Central memory CD8-positive, alpha-beta T cell (primary cell): ENCODE results near the gene TMEM45A.
A peak's percentile ranks its signal among the peaks of the same experiment; 100 is the strongest.
"Not testable (repeated sequence)": the region's sequence is repeated elsewhere in the genome, so short reads cannot be mapped to it uniquely, and the experiment has no call there.

Source experiments
- ATAC-seq: fragments of 150-1000 bp; cut with Tn5 transposase; replicated peaks from 2 replicates; pipeline ENCODE4 v1.10.0; 2022; ENCODE audit warnings: mild to moderate bottlenecking, moderate FRiP score, moderate number of reproducible peaks; ENCODE audit not compliant: poor library complexity, severe bottlenecking; ENCODE audit errors: extremely low read depth
- DNase-seq, 2 donors: peaks; one replicate each; pipeline ENCODE4 v3.0.0; 2021; ENCODE audit warnings: low spot score in 2 of 2
- H3K27ac Mint-ChIP-seq: one replicate; pipeline ENCODE4 v1.8.0; 2022; ENCODE audit warnings: low read depth, mild to moderate bottlenecking, moderate library complexity, mixed read lengths
- H3K27me3 Mint-ChIP-seq: one replicate; pipeline ENCODE4 v1.8.0; 2022; ENCODE audit warnings: mixed read lengths
- H3K36me3 Mint-ChIP-seq: one replicate; pipeline ENCODE4 v1.8.0; 2022; ENCODE audit warnings: mild to moderate bottlenecking, moderate library complexity, mixed read lengths; ENCODE audit not compliant: insufficient read depth
- H3K4me1 Mint-ChIP-seq: one replicate; pipeline ENCODE4 v1.8.0; 2022; ENCODE audit warnings: mixed read lengths
- H3K4me3 Mint-ChIP-seq: one replicate; pipeline ENCODE4 v1.8.0; 2022; ENCODE audit warnings: mild to moderate bottlenecking, moderate library complexity, mixed read lengths
- H3K9me3 Mint-ChIP-seq: one replicate; pipeline ENCODE4 v1.8.0; 2022; ENCODE audit warnings: mixed read lengths

The TMEM45A gene

DNA sequence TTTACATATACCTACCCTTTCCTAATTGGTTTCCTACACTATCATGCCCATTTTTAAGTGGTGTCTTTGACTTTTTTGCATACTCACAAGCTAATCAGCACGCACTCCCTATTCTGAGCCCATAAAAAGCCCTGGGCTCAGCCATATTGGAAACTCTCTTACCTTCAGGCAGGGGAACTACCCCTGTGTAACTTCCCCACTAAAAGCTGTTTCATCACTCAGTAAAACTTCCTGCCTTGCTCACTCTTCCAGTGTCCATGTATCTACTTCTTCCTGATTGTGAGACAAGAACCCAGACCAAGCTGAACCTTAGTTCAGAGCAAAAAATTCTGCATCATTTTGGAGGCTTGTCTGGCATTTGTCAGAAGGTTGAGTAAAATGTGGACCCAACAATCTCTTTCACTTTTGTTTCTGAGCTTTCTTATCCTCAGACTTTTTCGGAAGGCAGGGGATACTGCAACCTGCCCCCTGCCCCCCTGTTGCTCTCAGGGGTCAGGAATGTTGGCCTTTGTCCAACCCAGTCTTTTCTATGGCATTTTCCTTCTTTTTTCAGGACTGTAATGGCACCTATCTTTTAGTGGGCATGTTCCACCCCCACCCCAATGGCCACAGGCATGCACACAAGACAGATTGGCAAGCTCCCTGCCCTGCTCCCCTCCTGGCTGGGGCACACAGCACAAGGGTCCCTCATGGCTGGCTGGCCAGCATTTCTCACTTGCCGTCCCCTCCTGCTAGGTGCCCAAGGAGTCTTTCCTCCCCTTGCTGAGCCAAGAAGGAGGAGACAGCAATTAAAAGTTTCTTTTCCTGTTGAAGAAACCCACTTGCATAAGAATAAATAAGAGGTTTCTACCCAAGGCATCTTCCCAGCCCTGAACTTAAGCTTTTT, 26.3 kb upstream of the TMEM45A start:
- H3K4me3 Mint-ChIP-seq, result peak overlapping the region; percentile 31
- H3K4me1 Mint-ChIP-seq, result peaks cover 12% of the 10 kb centered on the region
- DNase-seq (no peak), ATAC-seq (no peak)
- no peak overlapping the region for H3K27ac Mint-ChIP-seq
- no peaks in the 10 kb centered on the region for H3K27me3 Mint-ChIP-seq
- H3K9me3 Mint-ChIP-seq, result peaks cover 7% of the 10 kb centered on the region
- no peaks in the 10 kb centered on the region for H3K36me3 Mint-ChIP-seq

DNA sequence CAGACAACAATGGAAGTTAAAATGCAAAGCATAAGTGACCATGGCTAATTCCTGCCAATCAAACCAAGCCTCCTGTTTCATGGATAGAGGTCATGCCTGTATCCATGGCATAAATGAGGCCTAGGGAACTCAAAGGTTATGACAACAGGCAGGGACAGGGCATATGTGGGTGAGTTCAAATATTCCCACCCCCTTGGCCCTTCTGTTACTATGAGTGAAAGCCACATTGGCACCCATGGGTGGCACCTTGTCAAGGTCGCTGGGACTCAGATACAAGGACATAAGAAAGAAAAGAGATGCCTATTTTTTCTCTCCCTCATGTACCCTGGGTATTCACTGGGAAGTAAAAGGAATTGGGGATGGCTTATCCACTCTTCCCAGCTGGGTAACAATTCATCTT, 25.3 kb upstream of the TMEM45A start:
- ATAC-seq, result no peak
- Mint-ChIP-seq H3K27me3 (no peaks in the 10 kb centered on the region), H3K36me3 (no peaks in the 10 kb centered on the region), H3K4me3 (no peak overlapping the region), H3K27ac (no peak overlapping the region), H3K4me1 (peaks cover 12% of the 10 kb centered on the region), H3K9me3 (peaks cover 7% of the 10 kb centered on the region)
- DNase-seq, result no peak

DNA sequence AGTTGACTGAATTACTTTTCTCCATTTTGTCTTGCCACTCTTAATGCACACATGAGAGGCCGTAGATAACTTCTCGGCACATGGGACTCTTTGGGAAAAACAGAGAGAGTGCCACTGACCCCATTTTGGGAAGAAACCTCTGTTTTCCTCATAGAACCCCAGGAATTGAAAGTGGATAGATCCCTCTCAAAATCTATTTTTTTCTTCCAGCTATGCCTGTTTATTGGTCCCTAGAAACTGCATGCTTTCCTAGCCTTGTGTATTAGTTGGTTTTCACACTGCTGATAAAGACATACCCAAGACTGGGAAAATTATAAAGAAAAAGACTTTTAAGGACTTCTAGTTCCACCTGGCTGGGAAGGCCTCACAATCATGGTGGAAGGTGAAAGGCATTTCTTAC, 23.7 kb upstream of the TMEM45A start:
- peaks cover 12% of the 10 kb centered on the region for H3K4me1 Mint-ChIP-seq
- H3K27ac Mint-ChIP-seq, result no peak overlapping the region
- peaks cover 7% of the 10 kb centered on the region for H3K9me3 Mint-ChIP-seq
- H3K36me3 Mint-ChIP-seq, result no peaks in the 10 kb centered on the region
- no peak for DNase-seq
- H3K27me3 Mint-ChIP-seq, result no peaks in the 10 kb centered on the region
- H3K4me3 Mint-ChIP-seq, result no peak overlapping the region
- no peak for ATAC-seq

DNA sequence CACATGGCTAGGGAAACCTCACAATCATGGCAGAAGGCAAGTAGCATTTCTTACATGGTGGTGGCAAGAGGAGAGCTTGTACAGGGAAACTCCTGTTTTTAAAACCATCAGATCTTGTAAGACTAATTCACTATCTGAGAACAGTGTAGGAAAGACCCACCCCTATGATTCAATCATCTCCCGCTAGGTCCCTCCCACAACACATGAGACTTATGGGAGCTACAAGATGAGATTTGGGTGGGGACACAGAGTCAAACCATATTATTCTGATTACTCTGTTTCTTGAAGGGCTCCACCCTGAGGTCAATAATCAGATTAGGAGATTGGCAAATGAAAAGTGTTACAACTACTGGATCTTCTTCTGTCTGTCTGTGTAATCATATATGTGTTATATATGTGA, 21.5 kb upstream of the TMEM45A start:
- H3K4me1 Mint-ChIP-seq, result peaks cover 10% of the 10 kb centered on the region
- H3K27ac Mint-ChIP-seq, result no peak overlapping the region
- H3K4me3 Mint-ChIP-seq, result no peak overlapping the region
- ATAC-seq (no peak), DNase-seq (no peak)
- peaks cover 9% of the 10 kb centered on the region for H3K27me3 Mint-ChIP-seq
- H3K36me3 Mint-ChIP-seq, result no peaks in the 10 kb centered on the region
- peaks cover 7% of the 10 kb centered on the region for H3K9me3 Mint-ChIP-seq

DNA sequence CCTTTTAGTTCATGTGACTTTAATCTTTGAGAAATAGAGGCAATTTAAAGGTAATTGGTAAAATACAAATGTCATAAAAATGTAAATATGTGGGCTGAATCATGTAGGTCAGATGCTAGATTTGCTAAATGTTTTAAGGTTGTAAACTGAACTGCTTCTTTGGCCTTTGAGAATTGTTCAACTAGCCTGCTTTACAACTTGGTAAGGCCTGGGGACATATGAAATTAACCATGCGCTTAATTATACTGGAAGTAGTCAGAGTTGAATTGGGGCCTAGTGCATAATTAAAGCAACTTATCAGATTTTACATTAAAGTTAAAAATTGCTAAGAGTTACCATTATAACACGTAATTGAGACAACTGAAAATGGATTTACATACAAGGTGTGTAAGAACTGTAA, 21.0 kb upstream of the TMEM45A start:
- DNase-seq, result no peak
- Mint-ChIP-seq H3K4me1 (peaks cover 5% of the 10 kb centered on the region), H3K27ac (no peak overlapping the region), H3K27me3 (peaks cover 14% of the 10 kb centered on the region), H3K9me3 (peaks cover 7% of the 10 kb centered on the region), H3K4me3 (no peak overlapping the region), H3K36me3 (no peaks in the 10 kb centered on the region)
- ATAC-seq, result no peak

DNA sequence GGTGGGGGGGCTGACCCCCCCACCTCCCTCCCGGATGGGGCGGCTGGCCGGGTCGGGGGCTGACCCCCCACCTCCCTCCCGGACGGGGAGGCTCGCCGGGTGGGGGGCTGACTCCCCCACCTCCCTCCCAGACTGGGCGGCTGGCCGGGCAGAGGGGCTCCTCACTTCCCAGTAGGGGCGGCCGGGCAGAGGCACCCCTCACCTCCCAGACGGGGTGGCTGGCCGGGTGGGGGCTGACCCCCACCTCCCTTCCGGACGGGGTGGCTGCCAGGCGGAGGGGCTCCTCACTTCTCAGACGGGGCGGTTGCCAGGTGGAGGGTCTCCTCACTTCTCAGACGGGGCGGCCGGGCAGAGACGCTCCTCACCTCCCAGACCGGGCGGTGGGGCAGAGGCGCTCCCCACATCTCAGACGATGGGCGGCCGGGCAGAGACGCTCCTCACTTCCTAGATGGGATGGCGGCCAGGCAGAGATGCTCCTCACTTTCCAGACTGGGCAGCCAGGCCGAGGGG, 14.5 kb upstream of the TMEM45A start:
- H3K36me3 Mint-ChIP-seq, H3K4me3 Mint-ChIP-seq, ATAC-seq, H3K27ac Mint-ChIP-seq, H3K9me3 Mint-ChIP-seq, DNase-seq, H3K4me1 Mint-ChIP-seq: not testable (repeated sequence)
- H3K27me3 Mint-ChIP-seq, result peaks cover 34% of the 10 kb centered on the region

DNA sequence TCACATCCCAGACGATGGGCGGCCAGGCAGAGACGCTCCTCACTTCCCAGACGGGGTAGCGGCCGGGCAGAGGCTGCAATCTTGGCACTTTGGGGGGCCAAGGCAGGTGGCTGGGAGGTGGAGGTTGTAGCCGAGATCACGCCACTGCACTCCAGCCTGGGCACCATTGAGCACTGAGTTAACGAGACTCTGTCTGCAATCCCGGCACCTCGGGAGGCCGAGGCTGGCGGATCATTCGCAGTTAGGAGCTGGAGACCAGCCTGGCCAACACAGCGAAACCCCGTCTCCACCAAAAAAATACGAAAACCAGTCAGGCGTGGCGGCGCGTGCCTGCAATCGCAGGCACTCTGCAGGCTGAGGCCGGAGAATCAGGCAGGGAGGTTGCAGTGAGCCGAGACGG, 13.9 kb upstream of the TMEM45A start:
- H3K4me3 Mint-ChIP-seq, DNase-seq, H3K4me1 Mint-ChIP-seq, ATAC-seq, H3K36me3 Mint-ChIP-seq, H3K9me3 Mint-ChIP-seq, H3K27ac Mint-ChIP-seq: not testable (repeated sequence)
- peaks cover 40% of the 10 kb centered on the region for H3K27me3 Mint-ChIP-seq

DNA sequence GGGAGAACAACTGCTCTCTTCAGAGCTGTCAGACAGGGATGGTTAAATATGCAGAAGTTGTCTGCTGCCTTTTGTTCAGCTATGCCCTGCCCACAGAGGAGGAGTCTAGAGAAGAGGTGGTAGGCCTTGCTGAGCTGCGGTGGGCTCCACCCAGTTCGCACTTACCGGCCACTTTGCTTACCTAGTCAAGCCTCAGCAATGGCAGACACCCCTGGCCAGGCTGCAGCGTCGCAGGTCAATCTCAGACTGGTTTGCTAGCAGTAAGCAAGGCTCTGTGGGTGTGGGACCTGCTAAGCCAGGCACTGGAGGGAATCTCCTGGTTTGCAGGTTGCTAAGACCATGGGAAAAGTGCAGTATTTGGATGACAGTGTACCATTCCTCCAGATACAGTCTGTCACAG, 12.3 kb upstream of the TMEM45A start:
- Mint-ChIP-seq H3K36me3 (no peaks in the 10 kb centered on the region), H3K27ac (no peak overlapping the region), H3K4me3 (no peak overlapping the region), H3K4me1 (no peaks in the 10 kb centered on the region), H3K27me3 (peaks cover 52% of the 10 kb centered on the region), H3K9me3 (no peaks in the 10 kb centered on the region)
- ATAC-seq (no peak), DNase-seq (no peak)

DNA sequence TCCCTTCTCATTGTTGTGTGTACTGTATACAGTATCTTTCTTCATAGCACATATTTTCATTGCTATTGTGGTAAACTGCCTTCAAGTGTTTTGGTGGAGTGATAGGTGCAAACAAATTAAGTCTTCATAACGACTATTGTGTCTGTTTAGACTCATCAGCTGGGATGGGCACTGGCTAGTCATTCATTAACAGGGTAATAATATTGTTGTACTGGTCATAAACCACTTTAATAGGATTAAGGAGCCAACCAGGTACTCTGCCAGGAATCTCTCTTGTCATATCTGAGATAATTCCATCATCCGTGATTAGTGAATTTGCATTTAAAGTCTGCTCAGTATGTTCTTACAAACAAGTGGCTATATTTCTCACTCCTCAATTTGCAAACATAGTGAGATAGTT, 10.2 kb upstream of the TMEM45A start:
- no peaks in the 10 kb centered on the region for H3K36me3 Mint-ChIP-seq
- H3K4me1 Mint-ChIP-seq, result no peaks in the 10 kb centered on the region
- ATAC-seq, result no peak
- no peak for DNase-seq
- H3K4me3 Mint-ChIP-seq, result no peak overlapping the region
- H3K9me3 Mint-ChIP-seq, result no peaks in the 10 kb centered on the region
- H3K27me3 Mint-ChIP-seq, result peaks cover 44% of the 10 kb centered on the region
- H3K27ac Mint-ChIP-seq, result no peak overlapping the region

DNA sequence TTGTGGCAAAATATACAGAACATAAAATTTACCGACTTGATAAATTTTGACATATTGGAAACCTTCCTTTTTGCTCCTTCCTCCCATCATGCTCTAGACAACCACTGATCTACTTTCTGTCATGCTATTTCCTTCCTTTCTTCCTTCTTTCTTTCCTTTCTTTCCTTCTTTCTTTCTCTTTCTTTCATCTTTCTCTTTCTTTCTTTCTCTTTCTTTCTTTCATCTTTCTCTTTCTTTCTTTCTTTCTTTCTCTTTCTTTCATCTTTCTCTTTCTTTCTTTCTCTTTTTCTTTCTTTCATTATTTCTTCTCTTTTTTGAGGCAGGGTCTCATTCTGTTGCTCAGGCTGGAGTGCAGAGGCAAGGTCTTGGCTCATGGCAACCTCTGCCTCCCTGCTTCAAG, 8.9 kb upstream of the TMEM45A start:
- Mint-ChIP-seq H3K4me1 (no peaks in the 10 kb centered on the region), H3K27ac (no peak overlapping the region), H3K27me3 (peaks cover 44% of the 10 kb centered on the region), H3K36me3 (no peaks in the 10 kb centered on the region), H3K4me3 (no peak overlapping the region), H3K9me3 (no peaks in the 10 kb centered on the region)
- no peak for ATAC-seq
- DNase-seq, result no peak

DNA sequence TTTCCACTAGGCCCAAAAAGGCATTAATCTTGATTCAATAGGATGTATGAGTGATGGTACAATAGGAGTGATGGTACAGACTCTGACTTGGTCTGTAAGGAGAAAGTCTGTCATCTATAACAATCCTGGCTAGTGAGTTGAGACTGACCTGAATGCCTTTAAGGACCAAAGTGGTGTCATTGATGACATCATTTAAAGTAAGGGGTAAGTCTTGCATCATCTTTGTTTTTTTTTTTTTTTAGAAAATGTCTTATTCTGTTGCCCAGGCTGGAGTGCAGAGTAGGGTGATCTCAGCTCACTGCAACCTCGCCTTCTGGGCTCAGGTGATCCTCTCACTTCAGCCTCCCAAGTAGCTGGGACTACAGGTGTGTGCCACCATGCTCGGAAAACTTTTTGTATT, 5.6 kb upstream of the TMEM45A start:
- DNase-seq (no peak), ATAC-seq (no peak)
- Mint-ChIP-seq H3K4me3 (no peak overlapping the region), H3K27ac (no peak overlapping the region), H3K36me3 (no peaks in the 10 kb centered on the region), H3K27me3 (peaks cover 43% of the 10 kb centered on the region), H3K9me3 (no peaks in the 10 kb centered on the region), H3K4me1 (no peaks in the 10 kb centered on the region)

DNA sequence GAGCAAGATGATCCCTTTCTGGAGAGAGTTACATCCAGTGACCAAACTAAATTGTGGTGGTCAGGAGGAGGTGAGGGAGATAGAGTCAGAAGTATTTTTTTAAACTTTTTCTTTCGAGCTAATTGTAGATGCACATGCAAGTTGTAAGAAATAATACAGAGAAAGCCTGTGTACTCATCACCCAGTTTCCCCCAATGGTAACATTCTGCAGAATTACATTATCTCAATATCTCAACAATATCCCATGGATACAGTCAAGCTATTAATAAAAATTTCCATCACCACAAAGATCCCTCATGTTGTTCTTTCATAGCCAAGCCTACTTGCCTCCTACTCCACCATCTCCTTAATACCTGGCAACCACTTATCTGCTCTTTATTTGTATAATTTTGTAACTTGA, 3.3 kb upstream of the TMEM45A start:
- H3K27me3 Mint-ChIP-seq, result peaks cover 23% of the 10 kb centered on the region
- ATAC-seq, result no peak
- H3K9me3 Mint-ChIP-seq, result no peaks in the 10 kb centered on the region
- no peak overlapping the region for H3K27ac Mint-ChIP-seq
- H3K4me1 Mint-ChIP-seq, result no peaks in the 10 kb centered on the region
- no peak for DNase-seq
- peaks cover 2% of the 10 kb centered on the region for H3K36me3 Mint-ChIP-seq
- H3K4me3 Mint-ChIP-seq, result no peak overlapping the region

DNA sequence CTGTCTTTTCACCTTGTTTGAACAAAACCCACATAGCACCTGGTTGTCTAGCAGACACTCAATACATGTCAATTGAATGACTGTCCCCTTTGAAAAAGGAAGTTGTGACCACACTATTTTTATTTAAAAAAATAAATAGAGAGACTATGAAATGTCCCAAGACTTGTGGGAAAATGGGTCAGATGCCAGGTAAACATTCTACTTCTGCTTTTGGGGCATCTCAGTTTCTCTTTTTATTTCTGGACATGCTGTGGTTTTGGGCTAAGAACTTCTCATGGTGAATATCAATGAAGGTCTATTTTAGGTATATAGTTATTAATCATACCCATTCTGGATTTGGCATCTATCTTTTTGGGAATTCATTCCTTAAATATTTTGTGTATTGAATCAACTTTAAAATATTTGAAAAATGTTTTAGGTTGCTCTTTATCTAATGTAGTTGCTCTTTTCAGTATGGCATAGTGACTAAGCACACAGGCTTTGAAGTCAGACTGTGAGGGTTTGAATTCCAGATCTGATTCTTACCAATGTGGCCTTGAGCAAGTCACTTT, 4.4 kb downstream of the TMEM45A start:
- H3K36me3 Mint-ChIP-seq, result peaks cover 2% of the 10 kb centered on the region
- no peaks in the 10 kb centered on the region for H3K9me3 Mint-ChIP-seq
- no peak overlapping the region for H3K27ac Mint-ChIP-seq
- peaks cover 55% of the 10 kb centered on the region for H3K27me3 Mint-ChIP-seq
- no peaks in the 10 kb centered on the region for H3K4me1 Mint-ChIP-seq
- DNase-seq, result no peak
- H3K4me3 Mint-ChIP-seq, result no peak overlapping the region
- no peak for ATAC-seq
